CD4-positive, CD25-positive, alpha-beta regulatory T cell (primary cell): Measurements from ENCODE around the gene CD2BP2. TPM values are rescaled to one million over a fixed set of nuclear protein-coding genes. Genes with fewer than 3 reads are reported as not detected.

Experiments used
- ATAC-seq, 2 donors: fragments of 150-1000 bp; cut with Tn5 transposase; one replicate each; pipeline ENCODE4 v1.10.0; 2021; ENCODE audit warnings: low read depth in 2 of 2, moderate number of reproducible peaks in 2 of 2, moderate library complexity in 1 of 2
- DNase-seq, 3 donors: peaks; one replicate each; pipeline versions ENCODE4 v3.0.0 to v3.0.0-alpha.2; 2012 to 2022; ENCODE audit warnings: mixed read lengths in 1 of 3
- H3K27ac ChIP-seq: one replicate; pipeline ENCODE4 v1.7.0; 2013; ENCODE audit warnings: mild to moderate bottlenecking, low read length; ENCODE audit not compliant: insufficient read depth, poor library complexity, severe bottlenecking
- H3K27me3 ChIP-seq: one replicate; pipeline ENCODE4 v1.7.0; 2013; ENCODE audit warnings: low read length; ENCODE audit not compliant: control insufficient read depth, insufficient read depth
- H3K36me3 ChIP-seq: one replicate; pipeline ENCODE4 v1.7.0; 2013; ENCODE audit warnings: mild to moderate bottlenecking, low read length, moderate library complexity; ENCODE audit not compliant: control insufficient read depth, insufficient read depth
- H3K4me1 ChIP-seq: 2 replicates; pipeline ENCODE4 v1.7.0; 2013; ENCODE audit warnings: mild to moderate bottlenecking, low read length; ENCODE audit not compliant: insufficient read depth, control insufficient read depth, poor library complexity, severe bottlenecking
- H3K4me3 ChIP-seq: one replicate; pipeline ENCODE4 v1.7.0; 2013; ENCODE audit warnings: low read depth, mild to moderate bottlenecking, low read length, moderate library complexity
- H3K9me3 ChIP-seq, 2 experiments: 1 replicate in 1 of 2; 2 replicates in 1 of 2; pipeline ENCODE4 v1.7.0; 2013; ENCODE audit warnings: low read length in 2 of 2, mild to moderate bottlenecking in 1 of 2, moderate library complexity in 1 of 2; ENCODE audit not compliant: control insufficient read depth in 2 of 2
- H3K27ac Mint-ChIP-seq, 3 donors: one replicate each; pipeline ENCODE4 v1.8.0; 2020 to 2022; ENCODE audit warnings: mild to moderate bottlenecking in 3 of 3, mixed read lengths in 3 of 3, moderate library complexity in 2 of 3
- H3K27me3 Mint-ChIP-seq: one replicate; pipeline ENCODE4 v1.8.0; 2022; ENCODE audit warnings: mild to moderate bottlenecking, mixed read lengths
- H3K36me3 Mint-ChIP-seq: one replicate; pipeline ENCODE4 v1.8.0; 2020; ENCODE audit warnings: mixed read lengths
- H3K4me1 Mint-ChIP-seq, 4 donors: one replicate each; pipeline ENCODE4 v1.8.0; 2020 to 2022; ENCODE audit warnings: mixed read lengths in 4 of 4, mild to moderate bottlenecking in 1 of 4
- H3K4me3 Mint-ChIP-seq, 4 donors: one replicate each; pipeline ENCODE4 v1.8.0; 2020 to 2022; ENCODE audit warnings: mild to moderate bottlenecking in 4 of 4, mixed read lengths in 4 of 4, moderate library complexity in 3 of 4
- H3K9me3 Mint-ChIP-seq, 7 donors: one replicate each; pipeline ENCODE4 v1.8.0; 2020 to 2022; ENCODE audit warnings: mixed read lengths in 7 of 7, mild to moderate bottlenecking in 3 of 7, moderate library complexity in 2 of 7
- polyA plus RNA-seq, 4 donors: library from polyadenylated mRNA; unstranded; fragments of 300-500 nt; fragmentation: Illumina TruSeq; gene quantifications; one replicate each; pipeline ENCODE4 v1.2.3, GENCODE V29; 2021
- total RNA-seq: library from RNA; stranded (reverse); gene quantifications from one replicate; pipeline ENCODE4 v1.2.3, GENCODE V29; 2022

Gene CD2BP2
- total and polyA plus RNA-seq, 5 donors from 2014 or later, result 33.5 to 46.7 (median 39.0) TPM

DNA sequence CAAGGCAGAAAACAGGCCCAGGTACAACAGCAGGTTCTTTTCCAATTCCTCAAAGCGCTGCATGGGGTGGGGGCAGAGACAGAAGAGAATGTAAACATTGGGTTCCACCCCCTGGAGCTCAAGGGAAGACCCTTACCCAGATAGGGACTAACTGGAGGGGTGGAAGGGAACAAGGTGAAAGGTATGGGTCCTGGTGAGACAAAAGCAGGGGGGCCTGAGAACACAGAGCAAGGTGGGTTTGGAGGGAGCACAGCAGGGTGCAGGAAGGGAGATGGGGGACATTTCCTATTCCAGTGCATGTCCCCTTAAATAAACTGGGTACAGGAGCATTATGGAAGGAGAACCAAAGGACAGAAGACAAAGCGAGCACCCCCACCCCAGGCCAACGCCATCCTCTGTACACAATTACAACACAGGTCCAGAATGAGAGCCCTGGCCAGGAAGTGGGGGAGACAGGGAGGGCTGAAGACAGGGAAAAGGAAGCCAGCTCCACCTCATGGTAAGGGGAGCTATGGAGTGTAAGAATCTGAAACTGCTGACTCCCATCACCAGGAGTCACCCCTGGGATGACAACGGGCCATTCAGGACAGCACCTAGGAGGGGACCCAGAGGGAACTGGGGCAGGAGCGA is 2.1 kb upstream of the CD2BP2 start:
- H3K27ac Mint-ChIP-seq, result peak overlapping the region in 2 of 3 donors; percentile 67 to 99
- peaks cover 25% of the 10 kb centered on the region for H3K36me3 ChIP-seq
- H3K27ac ChIP-seq, result no peak overlapping the region

GRCh38 chr16:30356401-30357084 is 1.4 kb upstream of the CD2BP2 start:
- DNase-seq (peak in 1 of 3 donors; percentile 60), ATAC-seq (peak in 1 of 2 donors; percentile 28)
- Histone ChIP-seq H3K27ac (peak overlapping the region; percentile 96), H3K27me3 (no peaks in the 10 kb centered on the region), H3K4me1 (peaks cover 24% of the 10 kb centered on the region), H3K4me3 (no peak overlapping the region), H3K9me3 (no peaks in the 10 kb centered on the region), H3K36me3 (peaks cover 30% of the 10 kb centered on the region)
- Mint-ChIP-seq H3K27me3 (no peaks in the 10 kb centered on the region), H3K36me3 (peaks cover 21% of the 10 kb centered on the region), H3K4me1 (peaks cover 4 to 47% (median 19%) of the 10 kb centered on the region in 4 donors), H3K4me3 (peak overlapping the region; percentile 96 to 100 (median 96)), H3K9me3 (no peaks in the 10 kb centered on the region), H3K27ac (peak overlapping the region; percentile 99)

More for the DNA sequence above, 2.1 kb upstream of the CD2BP2 start:
- peaks cover 19% of the 10 kb centered on the region for H3K36me3 Mint-ChIP-seq
- Histone ChIP-seq H3K27me3 (no peaks in the 10 kb centered on the region), H3K9me3 (no peaks in the 10 kb centered on the region), H3K4me3 (no peak overlapping the region), H3K4me1 (peaks cover 24% of the 10 kb centered on the region)
- peak overlapping the region in 2 of 4 donors; percentile 51 to 100 for H3K4me3 Mint-ChIP-seq
- DNase-seq (no peak), ATAC-seq (no peak)
- H3K27me3 Mint-ChIP-seq, result no peaks in the 10 kb centered on the region
- H3K9me3 Mint-ChIP-seq, result no peaks in the 10 kb centered on the region
- H3K4me1 Mint-ChIP-seq, result peaks cover 4 to 44% (median 19%) of the 10 kb centered on the region in 4 donors

- H3K9me3 ChIP-seq, result no peaks in the 10 kb centered on the region
- ATAC-seq (no peak), DNase-seq (no peak)
- H3K4me1 ChIP-seq, result peaks cover 24% of the 10 kb centered on the region
- peak overlapping the region; percentile 96 for H3K27ac ChIP-seq
- Mint-ChIP-seq H3K36me3 (peaks cover 26% of the 10 kb centered on the region), H3K27me3 (no peaks in the 10 kb centered on the region), H3K4me3 (peak overlapping the region; percentile 96 to 100 (median 96)), H3K27ac (peak overlapping the region; percentile 99), H3K9me3 (no peaks in the 10 kb centered on the region), H3K4me1 (peaks cover 4 to 47% (median 19%) of the 10 kb centered on the region in 4 donors)
- no peak overlapping the region for H3K4me3 ChIP-seq
- H3K27me3 ChIP-seq, result no peaks in the 10 kb centered on the region
- peaks cover 33% of the 10 kb centered on the region for H3K36me3 ChIP-seq
Measured at GRCh38 chr16:30355954-30356308, 823 bp upstream of the CD2BP2 start.

GRCh38 chr16:30354423-30355143 is 525 bp downstream of the CD2BP2 start:
- Histone ChIP-seq H3K4me1 (peaks cover 24% of the 10 kb centered on the region), H3K36me3 (peaks cover 36% of the 10 kb centered on the region), H3K27me3 (no peaks in the 10 kb centered on the region), H3K27ac (peak overlapping the region; percentile 96), H3K9me3 (no peaks in the 10 kb centered on the region), H3K4me3 (peak overlapping the region; percentile 88)
- H3K9me3 Mint-ChIP-seq, result no peaks in the 10 kb centered on the region
- H3K36me3 Mint-ChIP-seq, result peaks cover 24% of the 10 kb centered on the region
- peaks cover 4 to 54% (median 21%) of the 10 kb centered on the region in 4 donors for H3K4me1 Mint-ChIP-seq
- peak overlapping the region; percentile 99 for H3K27ac Mint-ChIP-seq
- DNase-seq, result no peak
- peak; percentile 26 to 27 for ATAC-seq
- no peaks in the 10 kb centered on the region for H3K27me3 Mint-ChIP-seq
- peak overlapping the region; percentile 96 to 100 (median 96) for H3K4me3 Mint-ChIP-seq

- Mint-ChIP-seq H3K9me3 (no peaks in the 10 kb centered on the region), H3K4me3 (peak overlapping the region; percentile 96 to 100 (median 96)), H3K27ac (peak overlapping the region in 1 of 3 donors; percentile 99), H3K27me3 (no peaks in the 10 kb centered on the region), H3K36me3 (peaks cover 25% of the 10 kb centered on the region), H3K4me1 (peaks cover 4 to 54% (median 21%) of the 10 kb centered on the region in 4 donors)
- peaks cover 24% of the 10 kb centered on the region for H3K4me1 ChIP-seq
- peak overlapping the region; percentile 14 for H3K27ac ChIP-seq
- H3K9me3 ChIP-seq, result no peaks in the 10 kb centered on the region
- ATAC-seq (no peak), DNase-seq (no peak)
- H3K36me3 ChIP-seq, result peaks cover 33% of the 10 kb centered on the region
- H3K27me3 ChIP-seq, result no peaks in the 10 kb centered on the region
- H3K4me3 ChIP-seq, result peak overlapping the region; percentile 88
Measured at GRCh38 chr16:30353438-30354129, 1.5 kb downstream of the CD2BP2 start.

DNA sequence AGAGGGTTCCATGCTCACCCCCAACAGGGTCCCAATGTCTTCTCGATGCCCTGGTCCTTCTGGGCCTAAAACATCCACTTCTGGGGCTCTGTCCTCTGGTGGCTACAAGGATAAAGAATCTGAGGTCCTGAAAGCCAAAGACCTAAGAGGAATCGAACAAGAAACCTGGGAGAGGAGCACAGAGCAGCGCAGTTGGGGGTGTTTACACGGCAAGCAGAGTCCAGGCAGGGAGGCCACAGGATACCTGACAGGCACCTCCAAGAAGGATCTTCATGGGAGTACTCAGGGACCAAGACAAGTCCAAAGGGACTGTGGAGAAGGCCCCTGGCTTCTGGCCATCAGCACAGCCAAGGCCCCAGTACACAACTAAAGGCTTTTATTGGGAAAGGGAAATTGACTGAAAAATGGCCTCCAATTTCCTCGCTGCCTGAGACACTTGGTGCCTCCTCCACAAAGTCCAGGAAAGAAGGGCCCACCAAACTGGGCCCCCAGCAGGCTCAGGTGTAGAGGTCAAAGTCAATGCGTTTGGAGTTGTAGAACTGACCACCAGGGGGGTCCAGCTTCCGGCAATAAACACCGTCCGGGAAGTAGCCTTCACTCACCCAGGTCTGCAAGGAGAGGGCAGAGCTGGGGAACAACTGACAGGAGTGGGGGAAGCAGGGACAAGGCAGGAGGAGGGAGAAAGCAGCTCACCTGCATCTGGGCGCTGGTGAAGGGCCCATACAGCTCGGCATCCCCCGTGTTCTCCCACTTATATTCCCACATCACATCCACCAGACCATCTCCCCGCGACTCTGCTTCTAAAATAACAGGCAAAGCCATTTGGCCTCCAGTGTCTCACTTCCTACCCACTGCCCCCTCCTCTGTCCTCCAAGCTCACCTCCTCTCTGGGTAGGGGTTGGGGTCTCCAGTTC is 2.4 kb downstream of the CD2BP2 start:
- no peaks in the 10 kb centered on the region for H3K9me3 Mint-ChIP-seq
- H3K27me3 Mint-ChIP-seq, result no peaks in the 10 kb centered on the region
- Histone ChIP-seq H3K36me3 (peaks cover 32% of the 10 kb centered on the region), H3K27me3 (no peaks in the 10 kb centered on the region), H3K9me3 (no peaks in the 10 kb centered on the region), H3K4me1 (peaks cover 24% of the 10 kb centered on the region), H3K27ac (peak overlapping the region; percentile 14), H3K4me3 (no peak overlapping the region)
- H3K4me3 Mint-ChIP-seq, result peak overlapping the region; percentile 8 to 63 (median 56)
- DNase-seq, result no peak
- peaks cover 4 to 54% (median 21%) of the 10 kb centered on the region in 4 donors for H3K4me1 Mint-ChIP-seq
- peaks cover 25% of the 10 kb centered on the region for H3K36me3 Mint-ChIP-seq
- H3K27ac Mint-ChIP-seq, result no peak overlapping the region
- ATAC-seq, result no peak
